Activated effector memory CD4-positive, alpha-beta T cell treated with Interleukin-2 at 50 U/mL for 16 hours (primary cell): Measurements from ENCODE around the gene TRMT10C.
"Not testable (repeated sequence)": the region's sequence is repeated elsewhere in the genome, so short reads cannot be mapped to it uniquely, and the experiment has no call there.

Experiments used
- DNase-seq: peaks from one replicate; pipeline ENCODE4 v3.0.0-alpha.2; 2020

Gene TRMT10C

DNA sequence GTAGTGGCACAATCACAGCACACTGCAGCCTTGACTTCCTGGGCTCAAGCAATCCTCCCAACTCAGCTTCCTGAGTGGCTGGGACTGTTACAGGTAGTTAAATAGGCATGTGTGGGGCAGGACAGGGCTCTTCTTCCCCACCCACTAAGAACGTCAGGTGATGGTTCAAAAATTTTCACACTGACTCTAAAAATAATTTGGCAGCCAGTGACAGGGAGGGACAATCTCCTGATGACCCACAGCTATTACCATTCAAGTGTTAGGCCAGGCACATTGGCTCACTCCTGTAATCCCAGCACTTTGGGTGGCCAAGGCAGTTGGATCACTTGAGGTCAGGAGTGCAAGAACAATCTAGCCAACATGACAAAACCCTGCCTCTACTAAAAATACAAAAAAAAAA lies 12.2 kb upstream of the TRMT10C start:
- no peak for DNase-seq

DNA sequence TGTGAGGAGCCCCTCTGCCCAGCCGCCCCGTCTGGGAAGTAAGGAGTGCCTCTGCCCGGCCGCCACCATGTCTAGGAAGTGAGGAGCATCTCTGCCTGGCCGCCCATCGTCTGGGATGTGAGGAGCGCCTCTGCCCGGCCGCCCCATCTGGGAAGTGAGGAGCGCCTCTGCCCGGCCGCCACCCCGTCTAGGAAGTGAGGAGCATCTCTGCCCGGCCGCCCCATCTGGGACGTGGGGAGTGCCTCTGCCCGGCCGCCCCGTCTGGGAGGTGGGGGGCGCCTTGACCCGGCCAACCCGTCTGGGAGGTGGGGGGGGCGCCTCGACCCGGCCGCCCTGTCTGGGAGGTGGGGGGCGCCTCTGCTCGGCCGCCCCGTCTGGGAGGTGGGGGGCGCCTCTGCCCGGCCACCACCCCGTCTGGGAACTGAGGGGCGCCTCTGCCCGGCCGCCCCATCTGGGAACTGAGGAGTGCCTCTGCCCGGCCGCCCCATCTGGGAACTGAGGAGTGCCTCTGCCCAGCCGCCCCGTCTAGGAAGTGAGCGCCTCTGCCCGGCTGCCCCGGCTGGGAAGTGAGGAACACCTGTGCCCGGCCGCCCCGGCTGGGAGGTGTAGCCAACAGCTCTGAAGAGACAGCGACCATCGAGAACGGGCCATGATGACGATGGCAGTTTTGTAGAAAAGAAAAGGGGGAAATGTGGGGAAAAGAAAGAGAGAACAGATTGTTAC lies 10.1 kb upstream of the TRMT10C start:
- DNase-seq = not testable (repeated sequence)

DNA sequence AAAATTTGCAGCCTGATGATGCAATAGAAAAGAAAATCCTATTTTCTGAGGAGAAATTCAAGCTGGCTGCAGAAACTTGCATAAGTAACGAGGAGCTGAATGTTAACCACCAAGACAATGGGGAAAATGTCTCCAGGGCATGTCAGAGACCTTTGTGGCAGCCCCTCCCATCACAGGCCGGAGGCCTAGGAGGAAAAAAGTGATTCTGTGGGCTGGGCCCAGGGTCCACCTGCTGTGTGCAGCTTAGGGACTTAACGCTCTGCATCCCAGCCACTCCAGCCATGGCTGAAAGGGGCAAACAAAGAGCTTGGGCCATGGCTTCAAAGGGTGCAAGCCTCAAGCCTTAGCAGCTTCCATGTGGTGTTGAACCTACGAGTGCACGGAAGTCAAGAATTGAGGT lies 8.3 kb upstream of the TRMT10C start:
- DNase-seq = not testable (repeated sequence)

DNA sequence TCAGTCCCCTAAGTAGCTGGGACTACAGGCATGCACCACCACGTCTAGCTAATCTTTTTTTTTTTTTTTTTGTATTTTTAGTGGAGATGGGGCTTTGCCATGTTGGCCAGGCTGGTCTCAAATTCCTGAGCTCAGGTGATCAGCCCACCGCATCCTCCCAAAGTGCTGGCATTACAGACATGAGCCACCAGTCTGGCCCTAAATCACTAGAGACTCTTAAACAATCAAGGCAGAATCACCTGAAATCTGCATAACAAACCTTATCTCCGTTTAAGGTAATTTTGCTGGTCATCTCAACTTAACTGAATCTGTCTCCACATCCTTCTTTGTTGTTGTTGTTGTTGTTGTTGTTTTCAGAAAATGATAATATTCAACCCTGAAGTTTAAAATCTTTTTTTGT lies 5.6 kb upstream of the TRMT10C start:
- DNase-seq = no peak

GRCh38 chr3:101567528-101568317 lies 6.1 kb downstream of the TRMT10C start:
- DNase-seq = no peak

- no peak for DNase-seq
Measured at GRCh38 chr3:101571028-101571895, 9.6 kb downstream of the TRMT10C start.

- DNase-seq = peak; percentile 99
Measured at GRCh38 chr3:101573449-101574387, 12.1 kb downstream of the TRMT10C start, which contains the start of gene PCNP. TSS of gene PCNP (plus strand) at chr3:101574180. CDS start at chr3:101574216, 36 bp downstream.

DNA sequence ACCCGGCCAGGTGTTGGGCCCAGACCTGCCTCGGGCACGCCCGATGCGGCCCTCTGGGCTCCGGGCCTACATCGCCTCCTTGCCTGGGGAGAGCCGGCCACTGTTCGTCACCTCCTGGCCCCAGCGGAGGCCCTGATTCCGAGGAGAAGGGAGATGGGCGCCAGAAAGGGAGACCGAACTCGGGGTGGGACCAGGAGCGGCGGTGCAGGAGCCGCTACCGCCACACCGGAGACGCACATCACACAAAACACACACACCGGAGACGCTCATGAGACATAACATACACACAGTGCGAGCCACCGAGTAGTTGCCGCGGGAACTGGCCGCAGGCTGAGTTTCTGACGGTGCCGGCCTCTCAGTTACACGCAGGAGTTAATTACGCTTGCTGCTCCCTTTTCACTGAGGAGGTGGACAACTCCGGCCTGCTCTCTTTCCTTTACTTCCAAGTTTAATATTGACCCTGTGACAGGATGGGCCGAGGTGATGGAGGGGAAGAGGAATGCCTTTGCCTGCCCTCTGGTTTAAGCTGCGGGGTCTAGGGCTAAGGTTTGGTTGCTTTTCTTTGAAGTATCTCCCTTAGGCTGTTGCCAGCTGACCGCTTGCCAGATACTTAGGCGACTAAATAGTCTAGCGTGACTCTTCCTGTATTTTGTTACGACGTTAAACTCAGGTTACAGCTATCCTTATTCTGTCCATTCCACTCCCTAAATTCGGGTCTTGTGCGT lies 12.9 kb downstream of the TRMT10C start:
- no peak for DNase-seq

GRCh38 chr3:101577286-101577685 lies 15.6 kb downstream of the TRMT10C start:
- no peak for DNase-seq

GRCh38 chr3:101588616-101589015 lies 26.9 kb downstream of the TRMT10C start:
- no peak for DNase-seq

- no peak for DNase-seq
Measured at GRCh38 chr3:101591071-101591470, 29.4 kb downstream of the TRMT10C start.

DNA sequence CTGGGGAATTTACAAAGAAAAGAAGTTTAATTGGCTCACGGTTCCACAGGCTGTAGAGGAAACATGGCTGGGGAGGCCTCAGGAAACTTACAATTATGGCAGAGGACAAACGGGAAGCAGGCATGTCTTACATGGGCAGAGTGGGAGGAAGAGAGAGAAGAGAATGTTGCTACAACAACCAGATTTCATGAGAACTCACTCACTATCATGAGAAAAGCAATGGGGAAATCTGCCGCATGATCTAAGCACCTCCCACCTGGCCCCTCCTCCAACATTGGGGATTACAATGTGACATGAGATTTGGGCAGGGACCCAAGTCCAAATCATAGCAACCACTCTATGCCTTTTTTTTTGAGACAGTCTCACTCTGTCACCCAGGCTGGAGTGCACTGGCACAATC lies 41.1 kb downstream of the TRMT10C start:
- no peak for DNase-seq

DNA sequence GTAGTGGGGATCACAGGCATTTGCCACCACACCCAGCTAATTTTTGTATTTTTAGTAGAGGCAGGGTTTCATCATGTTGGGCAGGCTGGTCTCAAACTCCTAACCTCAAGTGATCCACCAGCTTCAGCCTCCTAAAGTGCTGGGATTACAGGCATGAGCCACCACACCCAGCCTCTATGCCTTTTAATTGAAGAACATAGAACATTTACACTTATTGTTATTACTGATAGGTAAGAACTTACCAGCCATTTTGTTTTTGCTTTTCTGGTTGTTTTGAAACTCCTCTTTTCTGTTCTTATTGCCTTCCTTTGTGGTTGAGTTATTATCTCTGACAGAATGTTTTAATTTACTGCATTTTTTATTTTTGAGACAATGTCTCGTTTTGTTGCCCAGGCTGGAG lies 41.5 kb downstream of the TRMT10C start:
- no peak for DNase-seq

GRCh38 chr3:101605398-101605797 lies 43.7 kb downstream of the TRMT10C start:
- DNase-seq = not testable (repeated sequence)

DNA sequence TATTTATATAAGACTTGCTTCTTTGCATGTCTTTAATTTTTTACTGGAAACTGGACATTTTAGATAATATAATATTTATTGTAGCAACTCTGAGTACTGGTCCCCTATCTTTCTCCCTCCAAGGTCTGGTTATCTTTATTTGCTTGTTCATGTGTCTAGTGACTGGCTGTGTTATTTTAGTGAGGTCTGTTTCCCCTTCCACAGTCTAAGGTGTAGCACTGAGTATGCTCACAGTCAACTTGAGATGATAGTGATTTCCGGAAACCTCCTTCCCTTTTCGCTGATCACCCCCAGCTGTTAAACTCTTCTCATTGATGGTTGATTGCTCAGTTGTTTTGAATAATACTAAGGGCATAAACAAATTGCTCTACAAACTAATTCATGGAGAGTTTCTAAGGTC lies 49.4 kb downstream of the TRMT10C start:
- DNase-seq = no peak

DNA sequence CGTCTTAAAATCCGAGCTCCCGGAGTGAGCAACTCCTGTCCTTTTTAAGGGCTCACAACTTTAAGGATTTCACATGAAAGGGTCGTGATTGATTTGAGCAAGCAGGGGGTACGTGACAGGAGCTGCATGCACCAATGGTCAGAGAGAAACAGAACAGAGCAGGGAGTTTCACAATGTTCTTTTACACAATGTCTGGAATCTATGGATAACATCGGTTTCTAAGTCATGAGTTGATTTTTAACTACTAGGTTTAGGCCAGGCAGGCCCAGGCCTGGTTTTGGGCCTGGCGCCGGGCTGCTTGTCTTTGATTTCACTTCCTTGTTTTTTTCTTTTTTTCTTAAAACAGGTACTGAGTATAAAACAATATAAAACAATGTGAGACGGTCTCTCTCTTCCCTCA lies 51.3 kb downstream of the TRMT10C start:
- DNase-seq = not testable (repeated sequence)

- no peak for DNase-seq
Measured at GRCh38 chr3:101615525-101615924, 53.9 kb downstream of the TRMT10C start.
